Testis (tissue), 3 donors: ENCODE data around the gene TBX6. TPM values are rescaled to one million over a fixed set of nuclear protein-coding genes. Genes with fewer than 3 reads are reported as not detected.
"Not testable (repeated sequence)": the region's sequence is repeated elsewhere in the genome, so short reads cannot be mapped to it uniquely, and the experiment has no call there.

ENCODE experiments used
- DNase-seq: peaks from one replicate; pipeline ENCODE4 v3.0.0-alpha.2; 2019
- H3K27ac ChIP-seq, 2 donors: fragments of 200-600 bp; sonication (generic); one replicate each; pipeline ENCODE4 v1.5.1; 2019
- H3K27me3 ChIP-seq: fragments of 200-600 bp; sonication (generic); one replicate; pipeline ENCODE4 v1.5.1; 2019
- H3K36me3 ChIP-seq: fragments of 200-600 bp; sonication (generic); one replicate; pipeline ENCODE4 v1.5.1; 2017; ENCODE audit warnings: low read depth; ENCODE audit errors: missing control alignments
- H3K4me1 ChIP-seq: fragments of 200-600 bp; sonication (generic); one replicate; pipeline ENCODE4 v1.5.1; 2019
- H3K4me3 ChIP-seq, 2 donors: fragments of 200-600 bp; sonication (generic); one replicate each; pipeline ENCODE4 v1.5.1; 2017 to 2019
- H3K9me3 ChIP-seq: fragments of 200-600 bp; sonication (generic); one replicate; pipeline ENCODE4 v1.5.1; 2017
- CTCF ChIP-seq, 3 experiments: fragments of 450-650 bp in 2 of 3; fragments of 200-600 bp in 1 of 3; sonication (generic) in 1 of 3; IDR thresholded peaks; one replicate each; pipeline ENCODE4 v1.5.1; 2016 to 2019; ENCODE audit warnings: antibody characterized with exemption in 3 of 3, mild to moderate bottlenecking in 2 of 3, moderate library complexity in 1 of 3
- POLR2A ChIP-seq: fragments of 450-650 bp; IDR thresholded peaks from one replicate; pipeline ENCODE4 v1.6.1; 2017; ENCODE audit warnings: antibody characterized with exemption, mild to moderate bottlenecking, moderate library complexity
- WGBS, 2 donors: methylation state at CpG; one replicate each; pipeline ENCODE4 v1.1.5; 2018; 5-methylcytosine and 5-hydroxymethylcytosine counted together
- intact Hi-C: fragments of 100-400 bp; cut with DNase I; formaldehyde crosslinking; loops from one replicate; pipeline ENCODE4 v1.15.1; 2023; ENCODE audit warnings: low total_unique reads
- polyA plus RNA-seq: library from polyadenylated mRNA; stranded (reverse); fragments of 350-450 nt; fragmentation: Illumina TruSeq; extraction: RNeasy Lipid Tissue Mini Kit (QIAGEN cat#74804); gene quantifications from one replicate; pipeline ENCODE4 v1.2.3, GENCODE V29; 2014; ENCODE audit warnings: low read depth, low replicate concordance; ENCODE audit not compliant: insufficient read depth
- total RNA-seq, 2 donors: library from RNA; depleted of rRNA; stranded (reverse); fragments of >200 nt; gene quantifications; one replicate each; pipeline ENCODE4 v1.2.3, GENCODE V29; 2016

TBX6 gene
- total and polyA plus RNA-seq, 3 donors from 2014 or later = 1.3 to 2.9 (median 1.7) TPM

- no peaks in the 10 kb centered on the region for H3K27me3 ChIP-seq
- no peak for TF ChIP-seq POLR2A
- TF ChIP-seq CTCF (IDR thresholded peaks at IDR 0.05) = no peak
- H3K4me1 ChIP-seq = peaks cover 7% of the 10 kb centered on the region
- DNase-seq = no peak
- H3K27ac ChIP-seq = no peak overlapping the region
- no peaks in the 10 kb centered on the region for H3K36me3 ChIP-seq
- intact Hi-C loops = no loop called here
- no peaks in the 10 kb centered on the region for H3K9me3 ChIP-seq
- H3K4me3 ChIP-seq = no peak overlapping the region
- WGBS, 2 donors = 84 to 98% methylated on average over 8 to 16 of the region's 16 CpGs
Measured at GRCh38 chr16:30116291-30117207, 24.8 kb upstream of the TBX6 start.

GRCh38 chr16:30115238-30115637 is 23.5 kb upstream of the TBX6 start:
- TF ChIP-seq CTCF (IDR thresholded peaks at IDR 0.05) (no peak), POLR2A (no peak)
- DNase-seq = no peak
- no peaks in the 10 kb centered on the region for H3K27me3 ChIP-seq
- H3K4me3 ChIP-seq = no peak overlapping the region
- H3K4me1 ChIP-seq = peaks cover 5% of the 10 kb centered on the region
- intact Hi-C loops = no loop called here
- H3K36me3 ChIP-seq = no peaks in the 10 kb centered on the region
- H3K27ac ChIP-seq = no peak overlapping the region
- WGBS, 2 donors = 90 to 95% methylated on average over 4 to 7 of the region's 7 CpGs
- no peaks in the 10 kb centered on the region for H3K9me3 ChIP-seq

- H3K4me1 ChIP-seq, H3K27ac ChIP-seq, H3K4me3 ChIP-seq, intact Hi-C loops, H3K9me3 ChIP-seq, H3K36me3 ChIP-seq, H3K27me3 ChIP-seq, DNase-seq: not testable (repeated sequence)
- 88 to 93% methylated on average over 7 of the region's 7 CpGs for WGBS, 2 donors
Measured at GRCh38 chr16:30114833-30115232, 23.1 kb upstream of the TBX6 start.

- WGBS, 2 donors = 73 to 79% methylated on average over 4 to 11 of the region's 11 CpGs
- Histone ChIP-seq H3K4me3 (no peak overlapping the region), H3K27me3 (no peaks in the 10 kb centered on the region), H3K27ac (no peak overlapping the region), H3K9me3 (no peaks in the 10 kb centered on the region), H3K4me1 (peaks cover 5% of the 10 kb centered on the region), H3K36me3 (no peaks in the 10 kb centered on the region)
- intact Hi-C loops = no loop called here
- no peak for DNase-seq
- TF ChIP-seq POLR2A (no peak), CTCF (IDR thresholded peaks at IDR 0.05) (no peak)
Measured at GRCh38 chr16:30114411-30114810, 22.7 kb upstream of the TBX6 start.

- H3K27ac ChIP-seq = no peak overlapping the region
- no peak overlapping the region for H3K4me3 ChIP-seq
- H3K27me3 ChIP-seq = no peaks in the 10 kb centered on the region
- H3K36me3 ChIP-seq = no peaks in the 10 kb centered on the region
- no peak for TF ChIP-seq POLR2A
- TF ChIP-seq CTCF (IDR thresholded peaks at IDR 0.05) = no peak
- H3K4me1 ChIP-seq = peaks cover 5% of the 10 kb centered on the region
- H3K9me3 ChIP-seq = no peaks in the 10 kb centered on the region
- WGBS, 2 donors = 78 to 98% methylated on average over 7 to 20 of the region's 20 CpGs
- intact Hi-C loops = no loop called here
- DNase-seq = no peak
Measured at GRCh38 chr16:30113711-30114333, 22.1 kb upstream of the TBX6 start.
